NCI-H2171 treated with DMSO at 0.1 percent for 48 hours (cell line): Measurements from ENCODE around the gene TCEANC.
A peak's percentile ranks its signal among the peaks of the same experiment; 100 is the strongest.
"Not testable (repeated sequence)": the region's sequence is repeated elsewhere in the genome, so short reads cannot be mapped to it uniquely, and the experiment has no call there.

ENCODE experiments used
- DNase-seq: peaks from one replicate; lab custom pipeline; 2025; lab: John Stamatoyannopoulos, UW

TCEANC gene

GRCh38 chrX:13652850-13653693 lies at the start of gene TCEANC:
Gene TCEANC, plus strand, starts transcription at chrX:13653141. Its CDS starts 9,368 bp downstream, at chrX:13662509.
- peak; percentile 92 for DNase-seq

GRCh38 chrX:13605611-13606010 lies 47.3 kb upstream of the TCEANC start:
- DNase-seq: no peak

GRCh38 chrX:13607331-13607995 lies 45.5 kb upstream of the TCEANC start:
- no peak for DNase-seq

GRCh38 chrX:13607996-13608365 lies 45.0 kb upstream of the TCEANC start:
- no peak for DNase-seq

- no peak for DNase-seq
Measured at GRCh38 chrX:13614154-13614553, 38.8 kb upstream of the TCEANC start.

GRCh38 chrX:13620207-13620606 lies 32.7 kb upstream of the TCEANC start:
- DNase-seq: no peak

GRCh38 chrX:13622401-13622964 lies 30.5 kb upstream of the TCEANC start:
- no peak for DNase-seq

GRCh38 chrX:13627306-13627705 lies 25.6 kb upstream of the TCEANC start:
- DNase-seq: no peak

- DNase-seq: not testable (repeated sequence)
Measured at GRCh38 chrX:13637224-13637623, 15.7 kb upstream of the TCEANC start.

GRCh38 chrX:13638021-13638420 lies 14.9 kb upstream of the TCEANC start:
- no peak for DNase-seq

- DNase-seq: no peak
Measured at GRCh38 chrX:13638826-13639225, 14.1 kb upstream of the TCEANC start.

GRCh38 chrX:13641684-13642083 lies 11.3 kb upstream of the TCEANC start:
- DNase-seq: not testable (repeated sequence)

GRCh38 chrX:13645464-13646153 lies 7.3 kb upstream of the TCEANC start:
- no peak for DNase-seq

GRCh38 chrX:13646154-13646549 lies 6.8 kb upstream of the TCEANC start:
- peak; percentile 22 for DNase-seq

GRCh38 chrX:13647709-13648212 lies 5.2 kb upstream of the TCEANC start:
- peak; percentile 26 for DNase-seq

GRCh38 chrX:13648336-13648735 lies 4.6 kb upstream of the TCEANC start:
- not testable (repeated sequence) for DNase-seq

GRCh38 chrX:13649838-13650237 lies 3.1 kb upstream of the TCEANC start:
- DNase-seq: no peak

- DNase-seq: no peak
Measured at GRCh38 chrX:13650318-13650717, 2.6 kb upstream of the TCEANC start.

- no peak for DNase-seq
Measured at GRCh38 chrX:13651150-13651549, 1.8 kb upstream of the TCEANC start.

- DNase-seq: no peak
Measured at GRCh38 chrX:13652287-13652793, 601 bp upstream of the TCEANC start.

GRCh38 chrX:13654116-13654515 lies 1.2 kb downstream of the TCEANC start:
- DNase-seq: no peak

GRCh38 chrX:13655674-13656073 lies 2.7 kb downstream of the TCEANC start:
- DNase-seq: peak; percentile 2
